Vagina (tissue), 2 donors: ENCODE data around the gene CDC73.

Experiments used
- CTCF ChIP-seq, 3 experiments: fragments of 450-650 bp in 2 of 3; fragments of 200-600 bp in 1 of 3; sonication (generic) in 1 of 3; IDR thresholded peaks; one replicate each; pipeline ENCODE4 v1.5.1; 2017 to 2019; ENCODE audit warnings: antibody characterized with exemption in 3 of 3, mild to moderate bottlenecking in 2 of 3, moderate library complexity in 2 of 3
- POLR2AphosphoS5 ChIP-seq, 2 donors: sonication (generic); formaldehyde crosslinking; IDR thresholded peaks; one replicate each; pipeline ENCODE4 v1.9.0; 2017; ENCODE audit warnings: antibody characterized with exemption in 2 of 2, mild to moderate bottlenecking in 2 of 2, low read depth in 1 of 2; ENCODE audit not compliant: insufficient read depth in 1 of 2

DNA sequence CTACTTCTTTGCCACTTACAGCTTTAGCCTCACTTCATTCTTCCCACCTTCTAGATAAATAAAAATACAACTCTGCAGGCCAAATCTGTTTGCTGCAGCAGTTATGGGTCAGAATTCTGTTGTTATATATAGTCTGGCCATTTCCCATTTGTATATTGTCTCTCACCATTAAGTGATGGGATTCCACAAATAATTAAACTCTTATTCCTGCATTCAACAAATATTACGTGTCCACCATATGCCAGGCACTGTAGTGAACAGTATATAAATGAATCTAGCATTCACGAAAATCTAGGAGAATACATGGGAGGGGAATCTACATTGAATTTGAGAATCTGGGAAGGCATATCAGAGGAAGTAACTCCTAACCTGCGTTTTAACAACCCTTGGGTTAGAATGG lies 11.0 kb upstream of the CDC73 start:
- TF ChIP-seq CTCF (IDR thresholded peaks at IDR 0.05) (no peak), POLR2AphosphoS5 (IDR thresholded peaks at IDR 0.05; ENCODE audit: insufficient read depth in 1 of 2, low read depth in 1 of 2) (no peak)
